SH-SY5Y (cell line): ENCODE measurements around the gene KCNAB1.

Source experiments
- GATA2 ChIP-seq: IDR thresholded peaks from 2 replicates; pipeline ENCODE4 v1.6.1; 2011; ENCODE audit warnings: mild to moderate bottlenecking, low read depth, low read length
- GATA3 ChIP-seq: IDR thresholded peaks from 2 replicates; pipeline ENCODE4 v1.6.1; 2011; ENCODE audit warnings: low read depth, mild to moderate bottlenecking, low read length, moderate library complexity

DNA sequence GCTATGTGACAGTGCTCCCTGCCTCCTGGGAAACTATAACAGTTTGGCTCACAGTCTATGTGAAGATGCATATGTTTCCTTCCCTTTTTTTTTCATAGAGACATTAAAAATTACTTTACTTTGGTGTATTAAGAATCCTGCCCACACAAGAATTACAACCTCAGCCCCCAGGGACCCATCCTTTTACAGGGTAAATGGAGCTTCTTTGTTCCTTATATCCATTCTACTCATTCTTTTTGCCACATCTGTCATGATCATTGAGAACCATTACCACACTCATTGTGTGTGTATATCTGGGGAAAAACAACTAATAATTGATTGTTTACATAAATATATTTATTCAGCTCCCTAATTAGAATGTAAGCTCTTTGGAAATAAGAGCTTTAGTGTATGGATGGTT lies 277.2 kb downstream of the KCNAB1 start:
- TF ChIP-seq GATA2 (no peak), GATA3 (no peak)
